G401 (cell line): Measurements from ENCODE around the gene CGB7. TPM values are rescaled to one million over a fixed set of nuclear protein-coding genes. Genes with fewer than 3 reads are reported as not detected.
"Not testable (repeated sequence)": the region's sequence is repeated elsewhere in the genome, so short reads cannot be mapped to it uniquely, and the experiment has no call there.

Experiments
- DNase-seq: peaks from one replicate; pipeline ENCODE4 v3.0.0-alpha.2; 2015; ENCODE audit warnings: low spot score
- in situ Hi-C: cut with HindIII; loops from 2 replicates; pipeline ENCODE4 v1.10.0; 2016; ENCODE audit warnings: low sequenced_read_pairs, mixed read lengths
- total RNA-seq: library from RNA; depleted of rRNA; stranded (reverse); fragments of >200 nt; shearing (Covaris generic); gene quantifications from 2 replicates; pipeline ENCODE4 v1.2.3, GENCODE V29; 2014

Gene CGB7
- total RNA-seq, 1 experiment from 2014 or later, result 7.2 TPM

- in situ Hi-C loops, result no loop called here
These were observed 22.8 kb upstream of the CGB7 start for GRCh38 chr19:49080392-49080791.

GRCh38 chr19:49074869-49075268, 17.3 kb upstream of the CGB7 start:
- peak; percentile 81 for DNase-seq
- in situ Hi-C loops, result not testable (repeated sequence)

More at GRCh38 chr19:49080392-49080791, 22.8 kb upstream of the CGB7 start:
- DNase-seq, result no peak

DNA sequence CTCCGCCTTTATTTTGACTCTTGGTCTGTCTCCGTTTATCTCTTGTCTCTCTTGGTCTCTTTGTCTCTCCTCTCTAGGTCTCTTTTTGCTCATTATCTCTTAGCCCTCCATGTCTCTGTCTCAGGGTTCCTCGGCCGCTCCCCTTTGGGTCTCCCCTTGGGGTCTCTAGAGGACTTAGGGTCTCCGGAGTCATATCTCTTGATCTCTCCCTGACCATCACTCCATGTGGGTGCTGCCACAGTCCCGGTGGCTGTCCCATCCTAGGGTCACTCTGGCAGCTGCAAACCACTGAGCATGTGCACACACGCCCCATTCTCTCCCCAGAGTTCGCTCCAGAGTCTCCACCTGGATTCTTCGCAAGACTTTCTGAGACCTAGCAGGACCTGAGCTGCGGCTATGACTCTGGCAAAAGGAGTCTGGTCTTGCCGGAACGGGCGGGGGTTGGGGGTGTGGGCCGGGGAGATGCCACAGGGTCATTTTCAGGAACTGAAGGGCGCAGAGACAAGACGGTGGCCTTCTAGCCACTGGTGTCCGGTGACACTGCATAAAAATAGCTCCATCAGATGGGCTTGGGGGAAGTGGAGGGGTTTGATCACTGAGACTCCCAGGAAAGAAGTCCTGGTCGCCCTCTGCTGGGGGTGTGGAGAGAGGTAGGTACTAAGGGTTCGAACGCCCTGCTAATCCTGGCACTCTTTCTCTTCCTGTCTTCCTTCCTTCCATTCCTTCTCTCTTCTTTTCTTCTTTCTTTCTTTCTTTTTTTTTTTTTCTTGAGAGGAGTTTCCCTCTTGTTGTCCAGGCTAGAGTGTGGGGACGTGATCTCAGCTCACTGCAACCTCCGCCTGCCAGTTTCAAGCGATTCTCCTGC, 16.2 kb upstream of the CGB7 start:
- peak; percentile 21 for DNase-seq
- in situ Hi-C loops, result no loop called here

- no peak for DNase-seq
- in situ Hi-C loops, result no loop called here
These were observed 14.5 kb upstream of the CGB7 start for GRCh38 chr19:49071860-49072547.

DNA sequence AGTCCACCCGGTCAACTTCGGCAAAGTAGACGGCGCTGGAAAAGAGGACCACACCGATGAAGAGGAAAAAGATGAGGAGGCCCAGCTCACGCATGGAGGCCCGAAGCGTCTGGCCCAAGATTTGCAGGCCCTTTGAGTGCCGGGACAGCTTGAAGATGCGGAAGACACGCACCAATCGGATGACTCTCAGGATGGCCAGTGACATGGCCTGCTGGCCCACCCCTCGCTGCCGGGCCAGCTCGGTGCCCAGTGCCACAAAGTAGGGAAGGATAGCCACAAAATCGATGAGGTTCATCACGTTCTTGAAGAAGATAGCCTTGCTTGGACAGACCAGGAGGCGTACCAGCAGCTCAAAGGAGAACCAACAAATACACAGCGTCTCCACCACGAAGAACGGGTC, 12.9 kb upstream of the CGB7 start:
- in situ Hi-C loops, result no loop called here

GRCh38 chr19:49069026-49069425, 11.5 kb upstream of the CGB7 start:
- DNase-seq, result no peak
- in situ Hi-C loops, result no loop called here

More for the DNA sequence above, 12.9 kb upstream of the CGB7 start:
- DNase-seq, result no peak

DNA sequence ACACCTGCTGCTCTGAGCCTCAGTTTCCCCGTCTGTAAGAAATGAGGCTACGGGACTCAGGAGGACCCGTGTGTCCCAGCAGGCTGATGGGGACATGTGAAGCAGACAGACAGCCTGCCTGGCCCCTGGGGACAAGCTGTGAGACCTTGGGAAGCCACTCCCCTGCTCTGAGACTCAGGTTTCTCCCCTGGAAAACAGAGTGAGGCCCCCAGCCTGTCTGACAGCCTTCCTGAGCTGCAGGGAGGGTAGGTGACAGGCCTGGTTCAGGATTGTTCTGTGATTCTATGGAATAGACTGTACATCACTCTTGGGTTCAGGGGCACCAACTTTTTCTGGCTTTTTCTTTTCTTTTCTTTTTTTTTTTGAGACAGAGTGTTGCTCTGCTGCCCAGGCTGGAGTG, 10.0 kb upstream of the CGB7 start:
- in situ Hi-C loops, result no loop called here
- DNase-seq, result no peak

DNA sequence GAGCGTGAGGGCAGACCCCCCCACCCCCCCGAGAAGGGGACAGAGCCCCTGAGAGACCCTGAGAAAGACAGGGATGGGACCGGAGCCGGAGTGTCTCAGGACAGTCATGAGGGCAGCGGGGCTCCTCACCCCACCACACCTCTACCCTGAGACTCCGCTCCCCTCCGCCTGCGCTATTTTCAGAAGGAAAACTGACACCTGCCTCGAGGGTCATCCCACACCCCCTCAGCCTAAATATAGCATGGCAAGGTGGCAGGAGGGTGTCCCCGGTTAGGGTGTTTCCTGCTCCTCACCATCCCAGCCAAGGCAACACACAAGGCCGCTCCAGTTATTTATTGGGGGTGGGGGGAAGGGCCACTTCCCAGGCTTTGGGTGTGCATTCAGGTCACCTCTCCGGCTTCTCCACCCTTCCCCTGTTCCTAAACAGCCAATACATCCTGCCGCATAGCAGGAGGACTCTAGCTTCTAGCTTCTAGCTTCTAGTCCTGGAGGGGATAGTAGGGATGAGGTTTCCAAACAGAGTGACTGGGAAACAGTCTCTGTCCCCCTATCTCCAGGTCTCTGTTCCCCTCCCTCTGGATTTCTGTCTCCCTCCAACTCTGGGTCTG, 8.5 kb upstream of the CGB7 start:
- in situ Hi-C loops, result no loop called here
- peak; percentile 22 for DNase-seq

- in situ Hi-C loops, result no loop called here
These were observed 7.4 kb upstream of the CGB7 start, which contains the start of gene NTF4 for GRCh38 chr19:49064768-49065611. NTF4 (minus strand) TSS chr19:49064818; CDS start chr19:49061997, 2,821 bp downstream.

DNA sequence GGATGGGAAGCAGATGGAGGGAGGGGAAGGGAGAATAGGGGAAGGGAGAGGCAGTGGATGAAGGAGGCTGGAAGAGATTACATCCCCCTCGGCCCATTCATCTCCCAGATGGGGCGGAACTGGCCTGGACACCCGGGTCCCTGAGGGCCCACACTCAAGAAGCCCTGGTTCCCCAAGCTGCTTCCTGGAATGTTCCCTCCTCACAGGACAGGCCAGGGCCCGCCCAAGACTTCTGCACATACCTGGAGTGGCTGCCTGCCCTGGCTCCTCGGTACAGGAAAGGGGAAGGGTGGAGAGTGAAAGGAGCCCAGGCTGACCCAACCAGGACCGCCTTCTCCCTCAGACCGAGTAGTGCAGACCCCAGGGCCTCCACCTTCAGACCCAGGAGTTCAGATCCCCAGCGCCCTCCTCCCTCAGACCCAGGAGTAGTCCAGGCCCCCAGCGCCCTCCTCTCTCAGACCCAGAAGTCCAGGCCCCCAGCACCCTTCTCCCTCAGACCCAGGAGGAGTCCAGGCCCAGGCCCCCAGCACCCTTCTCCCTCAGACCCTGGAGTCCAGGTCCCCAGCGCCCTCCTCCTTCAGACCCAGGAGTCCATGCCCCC, 6.6 kb upstream of the CGB7 start:
- in situ Hi-C loops, result no loop called here
- DNase-seq, result no peak

More at GRCh38 chr19:49064768-49065611, 7.4 kb upstream of the CGB7 start, which contains the start of gene NTF4:
- peak; percentile 23 for DNase-seq

- DNase-seq, result no peak
- in situ Hi-C loops, result no loop called here
These were observed 3.9 kb upstream of the CGB7 start for GRCh38 chr19:49061445-49061844.

DNA sequence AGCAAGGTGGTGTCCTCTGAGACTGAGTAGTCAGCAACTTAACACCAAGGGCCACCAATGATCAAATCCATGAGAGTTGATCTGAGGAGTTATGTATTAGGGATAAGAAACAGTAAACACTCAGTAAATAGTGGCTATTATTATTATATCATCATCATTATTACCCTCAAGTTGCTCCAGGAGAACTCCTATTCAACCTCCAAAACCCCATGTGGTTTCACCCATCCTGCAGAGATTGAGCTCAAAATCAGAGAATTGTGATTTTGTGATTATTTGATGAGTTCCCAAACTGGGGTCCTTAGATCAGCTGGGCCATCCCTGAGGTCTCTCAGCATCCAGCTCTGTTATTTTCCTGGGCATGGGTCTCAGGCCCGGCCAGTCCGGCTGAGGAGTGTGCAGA, 3.5 kb upstream of the CGB7 start:
- no peak for DNase-seq
- in situ Hi-C loops, result no loop called here

DNA sequence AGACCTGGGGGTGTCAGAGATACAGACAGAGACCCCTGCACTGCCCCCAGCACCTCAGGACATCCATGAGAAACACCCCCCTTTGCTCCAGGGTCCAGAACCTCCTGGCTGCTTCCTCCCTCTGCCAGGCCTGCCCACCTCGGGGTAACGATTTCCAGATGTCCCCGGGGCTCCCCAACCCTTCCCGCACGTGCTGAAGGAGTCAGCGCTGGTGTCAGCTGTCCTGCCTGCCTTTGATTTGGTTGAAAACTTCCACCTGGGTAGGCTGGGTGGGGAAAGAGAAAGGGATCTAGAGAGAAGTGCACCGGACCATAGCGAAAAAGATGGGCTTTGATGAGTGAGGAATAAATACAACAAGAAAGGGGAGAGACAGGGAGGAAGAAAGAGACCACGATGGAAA, 1.5 kb upstream of the CGB7 start:
- in situ Hi-C loops, result no loop called here
- DNase-seq, result no peak

- peak; percentile 11 for DNase-seq
- in situ Hi-C loops, result no loop called here
These were observed 1.0 kb upstream of the CGB7 start for GRCh38 chr19:49058562-49058961.

DNA sequence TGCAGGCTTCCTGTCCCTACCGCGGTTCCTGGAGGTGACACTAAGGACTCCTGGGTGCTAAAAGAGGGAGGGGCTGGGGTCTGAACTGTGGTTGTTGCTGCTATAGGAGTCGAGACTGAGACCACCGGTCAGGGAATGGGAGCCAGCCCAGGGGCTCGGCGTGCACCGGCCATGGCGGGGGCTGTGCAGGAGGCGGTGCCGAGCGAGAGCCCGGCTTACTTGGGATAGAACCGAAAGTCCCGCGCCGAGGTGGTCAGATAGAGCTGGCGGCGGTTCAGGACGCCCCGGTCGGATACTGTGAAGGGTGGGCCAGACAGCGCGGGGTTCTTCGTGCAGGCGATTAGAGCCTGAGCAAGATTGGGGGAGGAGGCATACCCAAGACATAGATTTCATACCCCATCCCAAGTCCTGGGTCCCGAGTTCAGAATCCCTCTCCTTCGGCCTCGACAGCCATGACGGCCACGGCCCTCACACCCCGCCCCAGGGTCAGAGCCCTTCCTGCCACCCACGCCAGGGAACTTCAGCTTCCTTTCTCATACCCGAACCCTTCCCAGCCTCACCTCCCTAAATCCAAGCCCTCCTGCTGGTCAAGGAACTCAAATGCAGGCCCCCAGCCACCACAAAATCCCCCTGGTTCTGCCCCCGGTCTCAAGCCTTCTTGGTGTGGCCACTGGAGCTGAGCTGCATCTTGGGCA, 500 bp downstream of the CGB7 start:
- DNase-seq, in situ Hi-C loops: not testable (repeated sequence)

DNA sequence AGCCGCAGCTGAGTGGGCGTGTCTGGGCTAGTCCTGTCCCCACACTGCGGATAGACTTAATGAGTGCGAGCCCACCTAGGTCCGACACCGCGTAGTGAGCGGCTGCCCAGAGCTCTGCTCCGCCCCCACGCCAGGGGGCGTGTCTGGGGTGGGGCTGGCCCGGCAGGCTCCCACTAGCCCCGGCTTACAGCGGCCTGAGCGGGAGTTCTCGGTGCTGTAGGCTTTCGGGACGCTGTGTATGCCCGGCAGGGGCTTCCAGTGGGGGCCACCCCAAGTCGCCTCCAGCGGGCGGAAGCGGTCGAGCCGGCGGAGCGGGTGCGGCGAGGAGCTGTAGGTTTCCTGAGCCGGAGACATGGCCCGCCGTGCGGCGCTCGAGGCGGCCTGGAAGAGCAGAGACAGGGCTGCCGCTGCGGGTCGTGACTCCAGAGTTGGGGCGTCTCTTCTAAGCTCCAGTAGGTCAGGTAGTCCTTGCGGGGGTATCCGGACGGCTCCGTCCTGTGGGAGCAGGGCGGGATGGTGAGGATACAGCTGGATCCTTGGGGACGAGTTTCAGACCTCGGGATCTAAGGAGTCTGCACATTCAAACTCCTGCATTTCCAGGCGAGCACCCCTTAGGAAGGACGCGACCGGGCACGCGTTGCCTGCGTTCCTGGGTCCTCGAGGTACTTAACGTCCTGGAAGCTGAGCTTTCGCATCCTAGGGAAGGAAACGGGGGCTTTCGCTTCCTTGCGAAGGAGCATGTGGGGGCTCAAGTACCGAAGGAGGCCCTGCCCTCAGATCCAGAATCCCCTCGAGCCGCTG, 1.2 kb downstream of the CGB7 start:
- in situ Hi-C loops, result no loop called here
- DNase-seq, result no peak

DNA sequence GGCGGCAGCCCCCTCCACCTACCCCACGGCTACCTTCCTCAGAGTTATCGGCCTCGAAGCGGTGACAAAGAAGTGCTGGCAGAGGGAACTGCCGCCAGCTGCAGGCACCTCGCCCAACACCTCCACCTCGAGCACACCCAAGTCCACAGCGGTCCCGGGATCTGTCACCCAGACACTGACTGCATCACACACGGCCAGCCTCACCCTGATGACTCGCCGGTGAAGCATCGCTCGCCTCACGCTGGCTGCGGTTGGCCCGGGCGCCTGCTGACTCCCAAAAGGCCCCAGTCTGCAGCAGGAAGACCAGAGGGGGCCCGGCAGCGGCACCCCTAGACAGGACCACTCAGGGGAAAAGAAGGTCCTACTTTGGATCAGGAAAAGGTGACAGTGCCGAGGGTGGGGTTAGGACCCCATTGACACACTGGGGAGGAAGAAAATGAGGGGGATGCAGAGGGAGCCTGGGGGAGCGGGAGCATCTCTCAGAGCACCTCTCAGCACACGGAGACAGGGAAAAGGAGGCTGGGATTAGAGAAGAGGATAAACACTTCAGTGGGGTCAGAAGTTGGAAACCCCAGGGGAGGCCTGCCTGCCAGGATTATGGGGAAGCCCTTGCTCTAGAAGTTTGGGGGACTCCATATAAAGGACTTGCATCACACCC, 7.0 kb downstream of the CGB7 start:
- DNase-seq, in situ Hi-C loops: not testable (repeated sequence)
